HG02623 (cell line): ENCODE results near the gene TYW1B.
"Not testable (repeated sequence)": the region's sequence is repeated elsewhere in the genome, so short reads cannot be mapped to it uniquely, and the experiment has no call there.

Experiments
- ATAC-seq: cut with Tn5 transposase; IDR thresholded peaks from one replicate; pipeline ENCODE4 v1.9.1; 2021; ENCODE audit warnings: moderate library complexity; ENCODE audit not compliant: unreplicated experiment

TYW1B gene

GRCh38 chr7:72705693-72706092, 122.3 kb downstream of the TYW1B start:
- ATAC-seq: not testable (repeated sequence)

DNA sequence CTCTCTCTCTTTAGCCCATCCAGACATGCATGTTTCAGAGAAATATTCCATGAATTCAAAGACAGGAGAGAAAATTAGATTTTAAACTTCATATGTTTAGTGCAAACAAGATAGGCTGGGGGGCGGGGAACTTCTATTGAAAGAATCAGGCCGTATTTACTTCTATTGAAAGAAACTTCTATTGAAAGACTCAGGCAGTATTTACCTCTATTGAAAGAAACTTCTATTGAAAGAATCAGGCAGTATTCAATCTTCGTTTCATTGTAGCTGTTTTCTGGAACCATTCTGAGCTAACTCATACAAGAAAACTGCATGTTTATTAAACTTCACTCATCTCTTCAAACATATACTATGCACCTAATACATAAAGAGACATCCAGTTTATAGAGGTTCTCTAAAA, 123.1 kb downstream of the TYW1B start:
- no peak for ATAC-seq

GRCh38 chr7:72700548-72700947, 127.5 kb downstream of the TYW1B start:
- ATAC-seq: not testable (repeated sequence)

GRCh38 chr7:72697066-72697465, 130.9 kb downstream of the TYW1B start:
- not testable (repeated sequence) for ATAC-seq

- ATAC-seq: not testable (repeated sequence)
Measured at GRCh38 chr7:72696643-72697042, 131.4 kb downstream of the TYW1B start.

GRCh38 chr7:72695482-72695881, 132.5 kb downstream of the TYW1B start:
- not testable (repeated sequence) for ATAC-seq

- ATAC-seq: not testable (repeated sequence)
Measured at GRCh38 chr7:72691442-72691841, 136.6 kb downstream of the TYW1B start.

DNA sequence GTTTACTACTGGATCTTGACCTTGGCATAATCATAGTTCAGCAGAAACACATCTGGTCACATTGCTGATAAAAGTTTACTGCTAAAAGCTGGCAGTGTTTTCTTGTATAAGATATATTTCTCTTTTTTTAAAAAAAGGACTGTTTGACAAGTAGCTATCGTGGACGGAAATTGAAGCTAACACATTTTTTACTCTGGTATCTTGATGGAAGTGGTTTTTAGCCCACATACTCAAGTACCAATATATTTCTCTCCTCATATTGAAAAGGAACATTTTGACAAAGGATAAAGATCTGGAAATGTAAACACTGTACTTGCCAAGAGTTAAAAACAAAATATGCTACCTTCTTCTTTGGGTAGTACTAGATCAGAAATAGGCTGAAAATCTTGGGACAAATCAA, 137.8 kb downstream of the TYW1B start:
- ATAC-seq: not testable (repeated sequence)

- ATAC-seq: not testable (repeated sequence)
Measured at GRCh38 chr7:72689344-72689743, 138.7 kb downstream of the TYW1B start.

- not testable (repeated sequence) for ATAC-seq
Measured at GRCh38 chr7:72681211-72681610, 146.8 kb downstream of the TYW1B start.

DNA sequence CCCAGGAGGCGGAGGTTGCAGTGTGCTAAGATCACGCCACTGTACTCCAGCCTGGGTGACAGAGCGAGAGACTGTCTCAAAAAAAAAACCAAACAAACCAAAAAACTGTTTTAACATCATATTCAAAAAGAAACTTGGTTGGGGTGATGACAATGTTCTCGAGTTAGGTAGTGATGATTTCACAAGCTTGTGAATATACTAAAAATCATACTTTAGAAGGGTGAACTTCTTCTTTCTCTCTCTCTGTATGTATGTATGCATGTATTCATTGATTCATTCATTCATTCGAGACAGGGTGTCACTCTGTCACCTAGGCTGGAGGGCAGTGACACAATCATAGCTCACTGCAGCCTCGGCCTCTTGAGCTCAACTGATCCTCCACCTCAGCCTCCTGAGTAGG, 151.1 kb downstream of the TYW1B start:
- not testable (repeated sequence) for ATAC-seq

GRCh38 chr7:72676086-72676690, 151.8 kb downstream of the TYW1B start:
- not testable (repeated sequence) for ATAC-seq

DNA sequence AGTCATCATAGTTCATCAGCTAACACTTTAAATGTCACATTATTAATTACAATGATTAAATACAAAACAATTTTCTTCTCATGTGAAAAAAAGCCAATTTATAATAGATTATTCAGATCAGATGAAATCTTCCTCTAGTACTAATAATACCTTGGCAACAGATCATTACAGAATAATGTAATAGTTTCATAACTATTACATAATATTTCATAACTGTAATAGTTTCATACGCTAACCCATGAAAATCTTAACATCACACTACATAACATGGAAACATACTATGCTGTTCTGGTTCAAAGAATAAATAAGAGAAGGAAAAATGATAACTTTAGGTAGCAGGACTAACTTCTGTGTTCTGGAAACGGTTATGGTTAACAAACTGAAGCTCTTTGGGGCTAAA, 152.3 kb downstream of the TYW1B start:
- not testable (repeated sequence) for ATAC-seq

DNA sequence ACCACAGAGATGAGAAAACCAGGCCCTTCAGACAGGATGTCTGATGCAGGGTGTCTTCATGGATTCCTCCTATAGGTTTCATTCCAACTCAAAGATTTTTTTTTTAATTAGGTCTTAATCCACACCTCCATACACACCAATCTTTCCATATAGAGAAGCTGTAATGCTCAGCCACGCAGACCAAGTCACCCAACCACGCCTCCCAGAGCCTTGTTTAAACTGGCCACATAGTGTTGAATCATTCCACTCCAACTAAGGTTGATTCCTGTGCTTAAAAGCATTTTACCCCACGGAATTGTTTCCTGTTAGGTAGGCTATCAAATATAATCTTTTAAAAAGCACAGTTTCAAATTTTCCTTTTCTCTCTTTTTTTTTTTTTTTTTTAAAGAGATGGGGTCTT, 153.6 kb downstream of the TYW1B start:
- ATAC-seq: no peak

GRCh38 chr7:72670850-72671249, 157.2 kb downstream of the TYW1B start:
- ATAC-seq: not testable (repeated sequence)

DNA sequence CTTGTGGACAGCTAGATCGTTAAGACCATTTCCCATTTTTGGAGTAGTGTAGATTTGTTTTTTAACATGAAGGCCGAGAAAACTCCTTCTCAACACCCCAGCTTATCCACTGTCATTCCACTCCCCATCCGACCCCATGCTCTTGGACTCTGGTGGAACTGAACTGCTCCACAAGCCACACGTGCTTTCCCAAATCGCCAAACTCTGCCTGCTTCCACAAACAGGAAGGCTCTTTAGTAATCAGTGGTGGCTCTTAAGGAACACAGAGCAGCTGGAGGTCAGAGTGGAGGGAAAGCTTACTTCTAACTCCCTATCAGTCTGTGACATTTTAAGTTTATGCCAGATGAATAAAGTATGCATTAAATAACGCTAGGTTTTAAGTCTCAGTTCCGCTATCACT, 159.6 kb downstream of the TYW1B start:
- ATAC-seq: not testable (repeated sequence)

DNA sequence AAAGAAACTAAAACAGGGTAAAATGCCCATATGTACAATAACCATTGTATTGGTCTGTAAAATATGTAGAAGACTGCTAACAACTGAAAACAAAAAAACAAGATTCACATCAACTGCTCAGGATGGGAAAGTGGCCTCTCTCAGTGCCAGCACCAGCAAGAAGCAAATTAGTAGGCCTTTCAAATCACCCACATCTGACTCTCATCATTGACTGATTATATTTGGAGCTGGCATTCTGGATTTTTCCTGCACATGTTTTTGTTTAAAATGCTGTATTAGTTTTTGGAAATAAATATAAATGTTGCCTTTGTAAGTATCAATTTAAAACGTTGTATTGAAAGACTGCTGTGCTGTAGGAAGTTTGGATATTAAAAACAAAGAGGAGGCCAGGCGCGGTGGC, 161.0 kb downstream of the TYW1B start:
- ATAC-seq: not testable (repeated sequence)

DNA sequence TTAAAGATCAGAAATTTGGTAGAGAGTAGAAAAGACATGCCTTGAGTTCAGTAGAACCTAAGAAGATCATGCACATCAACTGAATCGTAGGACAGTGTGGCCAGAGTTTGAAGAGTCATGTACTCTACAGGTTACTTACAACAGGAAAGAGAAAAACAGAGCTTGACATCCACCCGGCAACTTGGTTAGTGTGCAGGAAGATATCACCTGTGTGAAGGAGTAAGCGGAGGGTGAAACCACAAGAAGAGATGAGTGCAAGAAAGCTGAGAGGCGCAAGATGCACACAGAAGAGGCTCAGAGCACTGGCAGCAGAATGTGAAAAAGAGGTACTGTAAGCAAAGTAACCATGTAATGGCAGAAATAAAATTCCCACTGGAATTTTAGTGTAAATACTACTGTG, 179.4 kb downstream of the TYW1B start:
- ATAC-seq: not testable (repeated sequence)

DNA sequence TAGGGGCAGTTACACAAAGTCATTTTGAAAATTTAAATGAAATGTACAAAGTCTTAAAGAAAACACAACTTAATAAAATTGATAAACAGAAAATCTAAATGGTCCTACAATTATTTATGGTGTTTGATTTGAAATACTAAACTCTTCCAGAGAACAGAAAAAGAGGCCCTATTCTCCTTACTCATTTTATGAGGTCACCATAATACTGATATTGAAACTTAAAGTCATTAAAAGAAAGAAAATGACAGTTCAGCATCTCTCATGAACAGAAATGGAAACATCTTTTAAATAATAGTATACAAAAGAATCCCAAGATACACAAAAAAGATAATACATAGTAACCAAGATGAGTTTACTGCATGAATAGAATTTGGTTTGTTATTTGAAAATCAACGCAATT, 184.3 kb downstream of the TYW1B start:
- ATAC-seq: not testable (repeated sequence)

DNA sequence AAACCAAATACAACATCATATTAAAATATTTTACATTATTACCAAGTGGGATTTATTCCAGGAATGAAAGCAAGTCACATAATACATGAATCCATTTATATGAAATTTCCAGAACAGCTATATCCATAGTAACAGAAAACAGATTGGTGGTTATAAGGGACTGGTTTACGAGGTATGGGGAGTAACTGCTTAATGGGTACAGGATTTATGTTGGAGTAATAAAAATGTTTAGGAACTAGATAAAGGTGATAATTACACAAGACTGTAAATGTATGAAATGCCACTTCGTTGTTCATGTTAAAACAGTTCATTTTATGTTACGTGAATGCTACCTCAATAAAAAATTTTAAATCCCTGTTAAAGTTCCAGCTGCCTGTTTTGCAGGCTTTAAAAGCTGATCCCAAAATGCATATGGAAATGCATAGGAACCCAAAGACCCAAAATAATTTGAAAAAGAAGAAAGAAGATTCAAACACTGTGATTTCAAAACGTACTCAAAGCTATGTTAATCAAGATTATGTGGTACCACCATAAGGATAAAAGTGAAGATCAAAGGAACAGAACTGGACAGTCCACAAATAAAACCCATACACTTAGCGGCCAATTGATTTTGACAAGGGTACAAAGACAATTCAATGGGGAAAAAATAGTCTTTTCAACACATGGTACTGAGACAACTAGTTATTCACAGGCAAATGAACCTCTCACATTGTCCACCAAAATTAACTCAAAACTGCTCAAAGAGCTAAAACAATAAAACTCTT, 186.3 kb downstream of the TYW1B start:
- not testable (repeated sequence) for ATAC-seq

DNA sequence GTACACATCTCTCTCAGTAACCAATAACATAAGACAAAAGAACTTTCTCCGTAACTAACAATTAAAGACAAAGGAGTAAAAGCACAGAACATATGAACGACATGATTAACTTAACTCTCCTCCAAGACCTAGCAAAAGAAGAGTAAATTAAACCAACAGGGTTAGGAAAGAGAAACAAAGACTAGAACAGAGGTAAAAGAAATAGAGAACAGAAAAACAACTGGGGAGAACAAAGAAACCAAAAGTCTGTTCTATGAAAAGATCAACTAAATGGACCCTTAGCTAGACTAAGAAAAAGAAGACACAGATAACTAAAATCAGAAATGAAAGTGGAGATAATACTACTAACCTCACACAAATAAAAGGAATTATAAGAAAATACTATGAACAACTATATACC, 187.3 kb downstream of the TYW1B start:
- not testable (repeated sequence) for ATAC-seq

GRCh38 chr7:72635273-72635908, 192.6 kb downstream of the TYW1B start:
- not testable (repeated sequence) for ATAC-seq
